Ectodermal cell (in vitro differentiated cells): ENCODE measurements around the gene PBRM1.

Source experiments
- H3K27ac ChIP-seq: 2 replicates; pipeline ENCODE4 v1.7.0; 2013; ENCODE audit warnings: mild to moderate bottlenecking, low read depth, low read length; ENCODE audit not compliant: insufficient read depth, poor library complexity, severe bottlenecking
- H3K27me3 ChIP-seq: 2 replicates; pipeline ENCODE4 v1.7.0; 2013; ENCODE audit warnings: mild to moderate bottlenecking, low read length; ENCODE audit not compliant: insufficient read depth, control insufficient read depth, poor library complexity, severe bottlenecking
- H3K36me3 ChIP-seq: one replicate; pipeline ENCODE4 v1.7.0; 2013; ENCODE audit warnings: low read length; ENCODE audit not compliant: control insufficient read depth, insufficient read depth
- H3K4me1 ChIP-seq: one replicate; pipeline ENCODE4 v1.7.0; 2013; ENCODE audit warnings: low read length; ENCODE audit not compliant: control insufficient read depth, insufficient read depth
- H3K4me3 ChIP-seq: 2 replicates; pipeline ENCODE4 v1.7.0; 2013; ENCODE audit warnings: low read depth, low read length, control low read depth; ENCODE audit not compliant: insufficient read depth
- H3K9me3 ChIP-seq: 2 replicates; pipeline ENCODE4 v1.7.0; 2013; ENCODE audit warnings: mild to moderate bottlenecking, low read length, moderate library complexity; ENCODE audit not compliant: control insufficient read depth
- WGBS, 2 experiments: methylation state at CpG; one replicate each; pipeline ENCODE4 v1.1.7; 2013; ENCODE audit warnings: missing lambda C conversion rate in 2 of 2; 5-methylcytosine and 5-hydroxymethylcytosine counted together

Gene PBRM1

GRCh38 chr3:52532838-52533622, 152.7 kb downstream of the PBRM1 start:
- no peaks in the 10 kb centered on the region for H3K27me3 ChIP-seq
- H3K4me1 ChIP-seq, result peaks cover 30% of the 10 kb centered on the region
- no peak overlapping the region for H3K27ac ChIP-seq
- peak overlapping the region; percentile 72 for H3K4me3 ChIP-seq
- 1% methylated on average over 78 of the region's 78 CpGs for WGBS, 2 experiments
- peaks cover 12% of the 10 kb centered on the region for H3K36me3 ChIP-seq
- H3K9me3 ChIP-seq, result no peaks in the 10 kb centered on the region

- Histone ChIP-seq H3K4me1 (peaks cover 25% of the 10 kb centered on the region), H3K4me3 (peak overlapping the region; percentile 72), H3K27ac (no peak overlapping the region), H3K36me3 (peaks cover 16% of the 10 kb centered on the region), H3K9me3 (no peaks in the 10 kb centered on the region), H3K27me3 (no peaks in the 10 kb centered on the region)
- 25 to 32% methylated on average over 5 of the region's 5 CpGs for WGBS, 2 experiments
These were observed 153.2 kb downstream of the PBRM1 start for GRCh38 chr3:52532517-52532837.

GRCh38 chr3:52531860-52532516, 153.7 kb downstream of the PBRM1 start:
- WGBS, 2 experiments, result 91 to 93% methylated on average over 14 of the region's 14 CpGs
- peak overlapping the region; percentile 72 for H3K4me3 ChIP-seq
- H3K27me3 ChIP-seq, result no peaks in the 10 kb centered on the region
- peaks cover 20% of the 10 kb centered on the region for H3K4me1 ChIP-seq
- H3K27ac ChIP-seq, result no peak overlapping the region
- H3K9me3 ChIP-seq, result no peaks in the 10 kb centered on the region
- peaks cover 20% of the 10 kb centered on the region for H3K36me3 ChIP-seq

- no peaks in the 10 kb centered on the region for H3K9me3 ChIP-seq
- H3K36me3 ChIP-seq, result peaks cover 23% of the 10 kb centered on the region
- H3K27me3 ChIP-seq, result no peaks in the 10 kb centered on the region
- no peak overlapping the region for H3K27ac ChIP-seq
- 95% methylated on average over 10 of the region's 10 CpGs for WGBS, 2 experiments
- H3K4me3 ChIP-seq, result no peak overlapping the region
- H3K4me1 ChIP-seq, result peaks cover 20% of the 10 kb centered on the region
These were observed 154.5 kb downstream of the PBRM1 start for GRCh38 chr3:52530918-52531826.

GRCh38 chr3:52529376-52530333, 156.1 kb downstream of the PBRM1 start:
- Histone ChIP-seq H3K9me3 (no peaks in the 10 kb centered on the region), H3K4me3 (no peak overlapping the region), H3K36me3 (peaks cover 28% of the 10 kb centered on the region), H3K27me3 (no peaks in the 10 kb centered on the region), H3K27ac (no peak overlapping the region), H3K4me1 (peaks cover 14% of the 10 kb centered on the region)
- WGBS, 2 experiments, result 89 to 90% methylated on average over 12 of the region's 12 CpGs

- Histone ChIP-seq H3K9me3 (no peaks in the 10 kb centered on the region), H3K4me3 (no peak overlapping the region), H3K36me3 (peaks cover 36% of the 10 kb centered on the region), H3K27me3 (no peaks in the 10 kb centered on the region), H3K27ac (no peak overlapping the region), H3K4me1 (peaks cover 14% of the 10 kb centered on the region)
- WGBS, 2 experiments, result 95% methylated on average over 25 of the region's 25 CpGs
These were observed 156.9 kb downstream of the PBRM1 start for GRCh38 chr3:52528586-52529375.

GRCh38 chr3:52527732-52528585, 157.8 kb downstream of the PBRM1 start:
- H3K27ac ChIP-seq, result no peak overlapping the region

GRCh38 chr3:52527039-52527731, 158.5 kb downstream of the PBRM1 start:
- no peaks in the 10 kb centered on the region for H3K9me3 ChIP-seq
- 93 to 95% methylated on average over 14 of the region's 14 CpGs for WGBS, 2 experiments
- H3K27me3 ChIP-seq, result no peaks in the 10 kb centered on the region
- H3K27ac ChIP-seq, result no peak overlapping the region
- peaks cover 41% of the 10 kb centered on the region for H3K36me3 ChIP-seq
- H3K4me1 ChIP-seq, result peaks cover 9% of the 10 kb centered on the region
- H3K4me3 ChIP-seq, result no peak overlapping the region

More at GRCh38 chr3:52527732-52528585, 157.8 kb downstream of the PBRM1 start:
- 93% methylated on average over 18 of the region's 18 CpGs for WGBS, 2 experiments
- H3K4me3 ChIP-seq, result no peak overlapping the region
- H3K4me1 ChIP-seq, result peaks cover 14% of the 10 kb centered on the region
- H3K36me3 ChIP-seq, result peaks cover 41% of the 10 kb centered on the region
- no peaks in the 10 kb centered on the region for H3K9me3 ChIP-seq
- no peaks in the 10 kb centered on the region for H3K27me3 ChIP-seq
